Activated T-cell treated with anti-CD3 and anti-CD28 coated beads for 4 hours (primary cell): Measurements from ENCODE around the gene MED22.
"Not testable (repeated sequence)": the region's sequence is repeated elsewhere in the genome, so short reads cannot be mapped to it uniquely, and the experiment has no call there.

ENCODE experiments used
- DNase-seq: peaks from one replicate; pipeline ENCODE4 v3.0.0-alpha.2; 2020

MED22 gene

DNA sequence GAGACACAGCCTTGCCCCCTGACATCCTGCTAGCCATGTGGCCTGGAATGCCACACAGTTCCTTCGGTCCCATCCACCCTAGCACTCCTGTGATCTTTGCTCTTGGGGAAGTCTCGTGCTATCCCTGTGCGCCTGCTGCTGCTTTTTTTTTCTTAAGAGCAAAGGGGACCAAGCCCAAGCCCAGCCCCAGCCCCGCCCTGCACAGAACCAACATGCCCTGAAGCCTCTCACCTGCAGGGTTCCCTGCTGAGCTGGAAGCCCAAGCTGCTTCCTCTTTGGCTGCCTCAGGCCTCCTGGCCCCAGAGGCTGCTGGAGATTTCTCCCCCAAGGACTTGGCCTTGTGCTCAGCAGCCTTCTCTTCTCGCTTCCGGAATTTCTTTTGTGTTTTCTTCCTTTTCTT lies 13.8 kb downstream of the MED22 start:
- no peak for DNase-seq

DNA sequence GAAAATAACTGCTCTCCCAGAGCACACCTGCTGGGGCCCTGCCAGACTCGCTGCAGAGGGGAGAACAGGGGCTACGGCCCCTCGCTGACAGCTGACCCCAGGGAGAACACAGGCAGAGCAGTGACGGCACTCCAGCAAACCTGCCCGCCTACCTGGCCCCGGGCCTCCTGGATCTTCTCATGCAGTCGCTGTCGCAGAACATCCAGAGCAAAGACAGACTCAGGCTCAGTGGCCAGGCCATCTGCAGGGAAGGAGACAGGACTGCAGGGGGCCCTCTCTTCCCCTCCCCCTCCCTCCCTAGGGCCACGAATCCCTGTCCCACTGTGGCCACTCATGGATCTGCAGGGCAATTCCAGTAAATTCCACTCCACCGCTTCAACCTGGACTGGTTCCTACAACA lies 14.4 kb downstream of the MED22 start:
- no peak for DNase-seq

DNA sequence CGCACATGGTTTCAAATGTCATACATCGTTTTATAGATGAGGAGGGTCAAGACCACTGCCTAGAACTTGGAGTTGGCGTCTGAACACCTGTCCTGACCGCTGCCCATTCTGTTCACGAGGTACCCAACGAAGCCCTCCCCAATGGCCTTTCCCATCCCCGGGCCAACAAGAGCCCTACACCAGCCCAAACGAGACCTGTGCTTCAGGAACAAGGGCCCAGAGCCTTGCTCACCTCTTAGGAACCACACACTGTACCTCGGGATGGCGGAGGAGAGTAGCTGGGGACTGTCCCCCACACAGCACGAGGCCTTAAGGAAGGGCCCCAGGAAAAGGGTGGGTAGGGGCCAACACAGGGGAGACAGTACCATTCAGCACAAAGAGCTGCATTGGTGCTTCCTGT lies 14.9 kb downstream of the MED22 start:
- DNase-seq, result no peak

DNA sequence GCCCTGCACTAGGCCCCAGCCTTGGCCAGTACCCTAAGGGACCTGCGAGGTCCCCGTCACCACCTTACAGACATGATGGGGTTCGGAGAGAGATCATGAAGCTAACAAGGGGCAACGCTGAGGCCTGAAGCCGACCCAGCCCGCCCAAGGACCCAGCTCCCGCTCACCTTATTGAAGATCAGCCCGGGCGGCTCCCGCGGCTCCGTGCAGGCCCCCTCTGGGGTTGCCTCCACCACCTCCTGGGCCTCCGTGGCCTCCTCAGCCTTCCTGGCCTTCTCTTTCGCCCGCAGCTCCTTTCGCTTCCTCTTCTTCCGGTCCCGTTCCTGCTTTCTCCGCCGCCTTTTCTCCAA lies 15.6 kb downstream of the MED22 start:
- DNase-seq, result no peak

DNA sequence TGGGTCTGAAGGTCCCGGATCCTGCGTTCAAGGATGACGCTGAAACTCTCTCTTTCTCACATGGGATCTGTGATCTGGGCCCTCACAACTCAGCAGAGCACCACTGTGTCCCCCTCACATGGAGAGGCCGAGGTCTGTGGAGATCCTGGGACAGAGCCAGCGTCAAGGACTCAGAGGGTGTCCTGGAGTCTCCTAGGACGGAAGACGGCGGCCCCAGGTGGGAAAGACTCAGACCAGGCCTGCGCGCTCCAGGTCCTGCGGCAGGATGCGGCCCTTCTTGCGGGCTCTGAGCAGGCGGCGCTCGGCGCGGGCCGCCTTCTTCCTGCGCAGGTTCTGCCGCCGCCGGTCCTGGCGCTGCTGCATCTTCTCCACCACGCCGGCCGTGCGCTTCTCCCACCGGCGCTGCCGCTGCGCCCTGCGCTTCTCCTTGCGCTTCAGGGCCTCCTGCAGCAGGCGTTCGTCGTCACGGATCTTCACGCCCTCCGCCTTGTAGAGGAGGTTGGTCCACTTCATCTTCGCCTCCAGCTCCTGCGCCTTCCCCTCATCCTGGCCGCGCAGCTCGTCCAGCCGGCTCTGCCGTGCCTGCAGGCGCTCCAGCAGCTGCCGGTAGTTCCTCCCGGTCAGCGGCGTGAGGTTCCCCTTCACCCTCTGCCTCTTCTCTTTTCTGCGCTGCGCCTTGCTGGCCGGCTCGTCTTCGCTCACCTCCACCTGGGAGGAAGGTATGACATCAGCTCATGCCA lies 16.1 kb downstream of the MED22 start:
- no peak for DNase-seq

DNA sequence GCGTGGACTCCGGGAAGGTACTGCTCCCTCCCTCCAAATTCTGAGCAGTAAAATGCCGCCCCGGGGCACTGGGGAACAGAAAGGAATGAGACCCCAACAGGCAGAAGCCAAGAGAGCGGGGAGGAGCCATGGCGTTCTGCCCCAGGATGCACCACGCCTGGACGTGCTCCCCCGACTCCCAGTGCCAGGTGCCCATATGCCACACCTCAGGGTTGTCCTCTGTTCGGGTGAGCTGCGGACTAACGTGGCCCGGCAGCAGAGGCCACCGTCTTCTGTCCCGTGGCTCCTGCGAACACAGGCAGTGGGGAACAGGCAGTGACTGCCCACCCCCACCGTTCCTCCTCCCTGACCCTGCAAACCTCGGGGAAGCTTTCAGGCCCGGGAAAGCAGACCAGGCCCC lies 16.7 kb downstream of the MED22 start:
- DNase-seq, result no peak

DNA sequence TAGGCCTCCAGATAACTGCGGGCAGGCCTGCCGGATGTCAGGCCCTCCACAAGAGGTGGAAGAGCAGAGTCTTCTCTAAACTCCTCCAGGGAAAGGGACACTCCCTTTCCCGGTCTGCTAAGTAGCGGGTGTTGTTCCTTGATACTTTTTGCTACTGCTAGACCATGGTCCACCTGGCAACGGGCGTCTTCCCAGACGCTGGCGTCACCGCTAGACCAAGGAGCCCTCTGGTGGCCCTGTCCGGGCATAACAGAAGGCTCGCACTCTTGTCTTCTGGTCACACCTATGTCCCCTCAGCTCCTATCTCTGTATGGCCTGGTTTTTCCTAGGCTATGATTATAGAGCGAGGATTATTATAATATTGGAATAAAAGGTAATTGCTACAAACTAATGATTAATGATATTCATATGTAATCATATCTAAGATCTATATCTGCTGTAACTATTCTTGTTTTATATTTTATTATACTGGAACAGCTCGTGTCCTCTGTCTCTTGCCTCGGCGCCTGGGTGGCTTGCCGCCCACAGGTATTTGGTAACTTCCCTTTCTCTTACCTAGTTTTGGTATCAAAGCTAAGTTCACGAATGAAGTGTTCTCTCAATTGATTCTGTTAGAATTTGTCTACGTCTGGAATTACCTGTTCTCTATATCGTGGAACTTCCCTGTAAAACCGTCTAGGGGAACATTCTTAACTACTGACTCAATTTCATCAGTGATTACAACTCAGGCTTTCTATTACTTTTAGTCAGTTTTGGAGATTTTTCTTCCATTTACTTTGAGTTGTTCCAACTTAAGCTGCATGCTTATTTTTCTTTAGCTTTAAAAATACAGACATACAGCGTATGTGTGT lies 18.4 kb downstream of the MED22 start:
- not testable (repeated sequence) for DNase-seq

DNA sequence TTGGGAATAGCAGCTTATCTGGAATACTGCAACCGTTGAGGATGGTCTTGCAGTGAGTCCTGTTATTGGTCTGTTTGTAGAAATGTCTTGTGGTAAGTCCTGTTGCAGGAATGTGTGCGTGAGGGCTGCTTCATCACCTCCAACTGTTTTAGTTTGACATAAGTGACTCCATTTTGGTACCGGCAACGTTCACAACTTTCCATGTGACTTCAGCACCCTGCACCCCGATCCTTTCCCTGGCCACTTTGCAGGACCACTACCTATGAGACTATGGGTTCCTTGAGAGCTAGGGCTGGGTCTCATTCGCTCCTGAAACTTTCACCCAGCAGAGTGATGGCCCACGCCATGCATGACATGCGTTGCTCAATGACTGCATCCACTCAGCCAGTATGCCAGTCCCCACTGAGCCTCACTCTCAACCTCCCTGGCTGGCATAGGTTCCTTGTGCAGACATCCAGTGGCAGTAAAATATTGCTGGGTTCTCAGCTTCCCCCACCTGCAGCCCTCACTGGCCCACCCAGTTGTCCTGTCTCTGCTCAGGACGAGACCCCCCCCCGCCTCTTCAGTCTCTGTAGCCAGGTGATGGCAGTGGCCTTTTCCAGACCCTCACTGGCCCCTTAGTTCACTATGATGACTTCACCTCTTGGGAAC lies 20.0 kb downstream of the MED22 start:
- DNase-seq, result no peak

DNA sequence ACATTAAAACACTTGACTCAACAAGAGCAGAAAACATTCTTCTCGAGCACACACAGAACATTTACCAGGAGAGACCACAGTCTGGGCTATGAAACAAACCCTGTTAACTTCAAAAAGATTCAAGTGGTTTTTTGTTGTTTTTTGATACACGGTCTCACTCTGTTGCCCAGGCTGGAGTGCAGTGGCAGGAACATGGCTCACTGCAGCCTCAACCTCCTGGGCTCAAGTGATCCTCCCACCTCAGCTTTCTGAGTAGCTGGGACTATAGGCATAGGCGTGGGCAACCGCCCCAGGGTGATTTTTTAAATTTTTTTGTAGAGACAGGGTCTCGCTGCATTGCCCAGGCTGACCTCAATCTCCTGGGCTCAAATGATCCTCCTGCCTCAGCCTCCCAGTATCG lies 20.9 kb downstream of the MED22 start:
- not testable (repeated sequence) for DNase-seq

DNA sequence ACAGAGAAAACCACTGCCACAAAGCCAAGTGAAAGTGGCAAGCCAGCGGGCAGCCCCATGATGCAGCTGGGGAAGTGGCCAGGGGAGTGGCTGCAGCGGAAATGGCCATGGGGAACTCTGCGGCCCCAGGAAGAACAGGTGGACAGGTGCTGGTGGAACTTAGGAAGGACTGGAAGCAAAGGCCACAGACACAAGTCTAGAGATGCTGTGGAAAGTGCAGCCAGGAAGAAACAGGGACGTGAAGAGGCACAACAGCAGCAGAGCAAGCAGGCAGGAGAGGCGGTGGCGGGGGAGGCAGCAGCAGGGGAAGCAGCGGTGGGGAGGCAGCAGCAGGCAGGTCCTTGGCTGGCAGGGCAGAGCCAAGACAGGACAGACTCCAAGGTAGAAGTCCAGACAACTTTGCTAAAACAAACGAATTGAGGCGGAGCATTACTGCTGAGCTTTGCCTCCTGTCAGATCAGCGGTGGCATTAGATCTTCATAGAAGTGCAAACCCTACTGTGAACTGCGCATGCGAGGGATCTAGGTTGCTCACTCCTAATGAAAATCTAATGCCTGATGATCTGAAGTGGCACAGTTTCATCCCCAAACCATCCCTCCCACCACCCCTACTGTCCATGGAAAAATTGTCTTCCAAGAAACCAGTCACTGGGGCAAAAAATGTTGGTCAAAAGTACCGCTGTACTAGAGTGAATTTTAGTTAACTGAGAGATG lies 23.8 kb downstream of the MED22 start:
- no peak for DNase-seq

DNA sequence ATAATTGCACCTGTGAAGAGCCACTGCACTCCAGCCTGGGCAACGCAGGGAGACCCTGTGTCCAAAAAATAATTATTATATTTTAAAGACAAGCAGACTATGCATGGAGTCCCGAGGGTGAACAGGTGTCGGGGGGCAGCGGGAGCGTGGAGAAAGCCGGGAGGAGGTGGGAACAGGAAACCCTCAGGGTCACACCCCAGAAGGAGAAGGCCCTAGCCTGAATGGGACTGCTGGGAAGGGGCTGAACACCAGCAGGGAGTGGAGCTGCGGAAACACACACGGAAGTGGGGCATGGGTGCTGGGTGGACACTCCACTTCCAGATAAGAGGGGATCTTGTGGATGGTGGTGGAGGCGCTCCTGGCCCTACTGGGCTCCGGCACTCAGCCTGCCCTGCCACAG lies 24.7 kb downstream of the MED22 start:
- DNase-seq, result no peak

DNA sequence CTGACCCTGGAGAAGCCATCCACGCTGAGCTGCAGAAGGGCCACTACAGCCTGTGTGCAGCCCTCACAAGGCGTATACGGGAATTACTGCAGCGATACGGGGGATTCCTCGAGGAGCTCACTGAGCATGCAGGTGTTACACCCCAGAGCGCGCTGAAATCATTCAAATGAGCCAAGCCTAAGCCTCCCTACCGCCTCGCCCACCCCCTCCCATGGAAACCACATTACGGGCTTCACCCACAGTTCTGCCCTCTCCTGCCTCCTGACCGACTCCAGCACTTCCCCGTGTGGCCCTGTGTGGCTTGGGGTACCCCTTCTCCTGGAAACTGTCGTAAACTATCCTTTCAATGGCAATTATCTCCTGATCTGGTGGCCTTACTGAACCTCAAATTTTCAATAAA lies 25.2 kb downstream of the MED22 start:
- DNase-seq, result no peak

DNA sequence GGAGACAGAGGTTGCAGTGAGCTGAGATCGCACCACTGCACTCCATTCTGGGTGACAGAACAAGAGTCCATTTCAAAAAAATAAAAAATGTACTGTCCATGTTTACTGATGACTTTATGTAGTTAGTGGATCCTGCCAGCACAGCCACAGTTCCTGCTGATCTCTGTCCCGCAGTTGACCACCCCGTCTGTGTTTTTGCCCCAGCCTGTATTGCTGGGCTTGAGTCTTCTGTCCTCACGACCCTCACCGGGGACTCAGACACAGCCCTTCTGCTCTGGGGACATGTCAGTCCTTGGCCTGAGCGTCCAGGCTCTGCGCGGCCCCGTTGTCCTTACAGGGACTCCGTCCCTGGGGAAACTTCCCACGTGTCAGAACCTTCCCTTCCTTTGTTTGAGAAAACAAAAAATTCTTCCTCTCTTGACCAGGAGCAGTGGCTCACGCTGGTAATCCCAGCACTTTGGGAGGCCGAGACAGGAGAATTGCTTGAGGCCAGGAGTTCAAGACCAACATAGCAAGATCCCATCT lies 26.5 kb downstream of the MED22 start:
- DNase-seq, result no peak

DNA sequence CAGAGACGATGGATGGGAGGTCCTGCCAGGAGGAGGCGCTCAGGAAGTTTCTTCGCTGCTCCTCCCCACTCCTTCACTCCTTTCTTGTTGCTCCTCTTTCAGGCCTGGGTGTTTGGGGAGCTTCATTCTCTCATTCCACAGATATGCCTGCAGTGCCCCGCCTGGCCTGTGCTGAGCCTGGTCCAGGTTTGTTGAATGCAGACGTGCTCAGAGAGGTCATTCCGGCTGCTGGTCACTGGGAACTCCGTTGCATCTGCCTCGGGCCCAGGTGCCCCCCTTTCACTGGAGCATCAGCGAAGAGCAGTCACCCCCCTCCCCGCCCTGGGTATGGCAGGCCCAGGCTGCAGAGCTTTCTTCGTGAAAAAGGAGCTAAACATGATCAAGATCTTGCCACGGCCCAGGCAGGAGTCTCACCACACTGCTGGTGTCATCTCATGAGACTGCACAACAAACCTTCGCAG lies 27.5 kb downstream of the MED22 start:
- no peak for DNase-seq

DNA sequence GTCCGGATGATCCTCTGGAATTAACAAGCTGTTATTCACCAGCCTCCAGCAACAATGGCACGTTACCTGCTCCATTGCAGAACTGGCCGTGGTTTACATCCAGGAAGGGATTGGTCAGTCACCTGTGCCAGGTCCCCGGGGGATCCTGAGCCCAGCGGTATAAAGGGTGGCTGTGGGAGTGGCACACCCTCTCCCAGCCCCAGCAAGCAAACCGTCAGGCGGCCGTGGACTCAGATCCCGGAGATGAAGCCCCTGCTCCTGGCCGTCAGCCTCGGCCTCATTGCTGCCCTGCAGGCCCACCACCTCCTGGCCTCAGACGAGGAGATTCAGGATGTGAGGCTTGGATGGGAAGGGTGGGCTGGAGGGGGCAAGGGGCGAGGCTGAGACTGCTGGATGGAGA lies 30.4 kb downstream of the MED22 start:
- not testable (repeated sequence) for DNase-seq

DNA sequence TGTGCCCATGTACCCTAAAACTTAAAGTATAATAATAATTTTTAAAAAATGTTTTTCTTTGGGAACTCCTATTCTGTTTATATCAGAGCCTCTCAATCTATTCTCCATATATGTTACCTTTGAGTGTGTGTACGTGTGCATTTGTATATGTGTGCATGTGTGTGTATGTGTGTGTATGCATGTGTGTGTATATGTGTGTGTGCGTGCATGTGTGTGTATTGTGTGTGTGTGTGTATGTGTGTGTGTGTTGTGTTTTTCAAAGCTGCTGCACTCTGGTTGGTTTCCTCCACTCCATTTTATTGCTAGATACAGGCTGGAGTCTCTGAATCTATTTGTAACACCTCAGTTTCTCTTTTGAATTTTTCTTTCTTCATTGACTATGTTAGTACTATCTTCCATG lies 31.9 kb downstream of the MED22 start:
- no peak for DNase-seq

DNA sequence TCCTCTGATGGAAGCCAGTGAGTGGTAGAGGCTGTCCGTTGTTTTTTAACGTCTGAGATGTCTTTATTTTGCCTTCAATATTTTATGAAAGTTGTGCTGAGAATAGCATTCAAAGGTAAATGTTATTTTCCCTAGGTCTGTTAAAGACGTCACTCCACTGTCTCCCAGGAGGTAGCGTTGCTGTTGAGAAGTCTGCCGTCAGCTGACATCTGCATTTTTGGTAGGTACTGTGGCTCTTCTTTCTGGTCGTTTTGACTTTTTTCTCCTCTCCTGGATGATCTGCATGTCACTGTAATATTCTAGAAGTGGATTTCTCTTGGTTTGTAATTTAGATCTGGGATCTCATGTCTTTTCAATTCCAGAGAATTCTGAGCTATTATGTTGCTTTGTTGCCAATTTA lies 38.3 kb downstream of the MED22 start:
- no peak for DNase-seq

DNA sequence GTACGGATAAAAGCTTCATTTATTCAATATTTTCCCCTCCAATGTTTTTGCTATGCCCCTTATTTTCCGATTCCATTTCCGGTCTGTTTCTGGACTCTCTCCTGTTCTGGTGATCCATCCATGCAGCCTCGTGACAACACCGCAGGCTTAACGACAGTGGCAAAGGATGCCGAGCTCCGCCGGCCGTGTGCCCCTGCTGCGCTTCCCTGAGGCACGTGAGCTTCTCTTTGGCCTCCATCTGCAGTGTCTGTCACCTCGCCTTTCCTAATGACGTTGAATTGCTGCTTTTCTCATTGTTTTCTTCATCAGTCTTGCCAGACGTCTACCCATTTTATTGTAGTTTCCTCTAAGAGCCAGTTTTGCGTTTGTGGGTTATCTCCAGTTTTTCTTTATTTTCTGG lies 40.6 kb downstream of the MED22 start:
- DNase-seq, result no peak

DNA sequence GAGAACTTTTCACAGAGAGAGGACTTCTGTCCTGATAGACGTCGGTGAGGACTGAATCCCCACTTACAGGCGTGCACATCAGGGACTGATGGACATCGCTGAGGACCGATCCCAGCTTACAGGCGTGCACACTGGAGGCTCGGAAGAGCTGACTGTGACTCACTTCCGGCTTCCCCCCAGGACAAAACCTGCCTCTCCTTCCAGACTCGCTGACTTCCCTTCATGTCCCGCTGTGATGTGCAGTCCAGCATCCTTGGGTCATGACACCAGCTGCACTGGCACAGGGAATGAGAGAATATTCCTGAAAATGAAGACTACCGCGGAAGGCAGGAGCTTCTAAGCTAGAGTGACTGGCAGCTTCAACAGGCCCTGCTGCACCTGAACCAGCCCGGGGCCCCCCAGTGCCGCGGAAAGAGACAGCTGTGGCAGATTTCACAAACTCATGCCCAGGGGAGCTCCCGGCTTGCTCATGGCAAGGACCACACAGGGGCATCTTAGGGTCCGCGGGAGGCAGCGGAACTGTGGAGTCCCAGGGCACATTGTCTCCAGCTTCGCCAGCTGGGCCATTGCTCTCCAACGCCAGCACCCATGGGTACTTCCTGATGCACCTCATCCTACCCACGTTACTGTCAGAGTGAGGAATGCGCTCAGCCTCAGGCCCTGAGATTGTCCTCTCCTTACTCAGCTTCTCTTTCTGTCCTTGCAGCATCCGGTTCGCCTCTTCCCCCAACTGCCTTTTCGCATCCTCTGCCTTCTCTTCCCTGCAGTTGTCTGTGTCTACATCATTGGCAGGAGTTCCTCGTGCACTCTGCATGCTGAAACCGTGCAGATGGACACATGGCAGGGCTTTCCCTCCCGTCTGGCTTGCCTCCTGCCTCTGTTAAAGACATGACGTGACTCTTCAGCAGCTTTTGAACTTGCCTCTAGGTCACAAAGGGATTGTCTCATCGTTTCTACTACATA lies 41.4 kb downstream of the MED22 start:
- DNase-seq, result no peak

DNA sequence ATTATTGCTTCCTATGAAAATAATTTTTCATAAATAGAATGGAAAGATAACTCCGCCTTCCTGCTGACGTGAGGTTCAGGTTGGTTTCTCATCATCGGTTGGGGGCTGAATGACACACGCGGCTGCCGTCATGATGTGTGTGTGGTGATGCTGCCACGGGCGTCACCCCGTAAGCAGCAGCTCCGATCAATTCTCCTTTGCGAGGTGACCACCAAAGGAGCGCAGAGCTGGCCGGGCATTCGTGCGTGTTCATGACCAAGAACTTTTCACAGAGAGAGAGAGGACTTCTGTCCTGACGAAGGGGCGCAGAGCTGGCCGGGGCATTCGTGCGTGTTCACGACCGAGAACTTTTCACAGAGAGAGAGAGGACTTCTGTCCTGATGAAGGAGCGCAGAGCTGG lies 42.2 kb downstream of the MED22 start:
- DNase-seq, result no peak

DNA sequence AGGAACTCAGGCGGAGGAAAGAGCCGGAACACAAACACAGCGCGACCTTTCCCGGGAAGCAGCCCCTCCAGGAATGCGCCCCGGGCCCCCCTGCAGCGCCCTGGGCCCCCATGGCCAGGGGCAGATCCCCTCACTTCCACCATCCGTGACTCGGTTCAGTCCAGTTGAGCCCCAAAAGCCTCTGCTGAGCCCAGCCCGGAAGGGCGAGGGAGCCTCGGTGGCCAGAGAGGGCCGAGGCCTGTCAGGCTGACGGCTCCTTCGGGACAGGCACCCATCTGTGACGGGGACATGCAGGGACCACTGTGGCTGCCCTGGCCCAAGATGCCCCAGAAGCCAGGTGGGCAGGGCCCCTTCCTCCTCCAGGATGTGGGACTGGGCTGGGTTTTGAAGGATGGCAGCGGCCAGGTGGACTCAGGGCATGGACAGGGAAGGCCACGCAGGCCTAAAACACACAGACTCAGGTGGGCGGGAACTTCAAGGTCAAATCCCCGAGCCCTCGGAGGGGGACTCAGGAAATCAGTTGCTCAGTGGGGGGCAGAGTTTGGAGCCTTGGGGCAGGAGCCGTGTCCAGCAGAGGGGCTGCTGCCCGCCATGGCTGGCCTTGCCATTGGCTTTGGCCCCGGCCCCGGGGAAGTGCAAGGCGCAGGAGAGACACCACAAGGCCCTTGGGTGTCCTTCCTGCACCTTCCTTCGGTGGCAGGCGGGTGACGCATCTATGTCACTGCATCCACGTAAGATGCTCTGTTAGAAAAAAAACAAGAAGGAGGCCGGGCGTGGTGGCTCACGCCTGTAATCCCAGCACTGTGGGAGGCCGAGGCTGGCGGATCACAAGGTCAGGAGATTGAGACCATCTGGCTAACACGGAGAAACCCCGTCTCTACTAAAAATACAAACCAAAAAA lies 43.2 kb downstream of the MED22 start:
- DNase-seq, result no peak
